Left ventricle myocardium inferior (tissue), 1 donor: ENCODE measurements around the gene ADGRL1. TPM values are rescaled to one million over a fixed set of nuclear protein-coding genes. Genes with fewer than 3 reads are reported as not detected.
"Not testable (repeated sequence)": the region's sequence is repeated elsewhere in the genome, so short reads cannot be mapped to it uniquely, and the experiment has no call there.

Experiments
- DNase-seq: peaks from one replicate; pipeline ENCODE4 v3.0.0-alpha.2; 2020
- H3K27ac ChIP-seq: fragments of 200-600 bp; replicated peaks from 2 replicates; pipeline ENCODE4 v1.8.0; 2021
- H3K27me3 ChIP-seq: fragments of 200-600 bp; 2 replicates; pipeline ENCODE4 v1.8.0; 2021; ENCODE audit warnings: low read depth
- H3K36me3 ChIP-seq: fragments of 200-600 bp; 2 replicates; pipeline ENCODE4 v1.8.0; 2021
- H3K4me1 ChIP-seq: fragments of 200-600 bp; 2 replicates; pipeline ENCODE4 v1.8.0; 2021
- H3K4me3 ChIP-seq: fragments of 200-600 bp; 2 replicates; pipeline ENCODE4 v1.8.0; 2021; ENCODE audit warnings: mild to moderate bottlenecking, moderate library complexity
- H3K9me3 ChIP-seq: fragments of 200-600 bp; replicated peaks from 2 replicates; pipeline ENCODE4 v1.8.0; 2021
- intact Hi-C: fragments of 100-400 bp; cut with micrococcal nuclease; formaldehyde crosslinking; loops from one replicate; pipeline ENCODE4 v1.11.0; 2022
- total RNA-seq: library from RNA; stranded (reverse); fragmentation: NEBNext Ultra II Directional; extraction: Animal tissue kit (Norgen Biotek cat#: 25700); gene quantifications from one replicate; pipeline ENCODE4 v1.2.1, GENCODE V29; 2021
- TF ChIP-seq, protein P1 (sequence below): fragments of 200-600 bp; IDR thresholded peaks from 2 replicates; pipeline ENCODE4 v1.8.0; 2021; ENCODE audit warnings: antibody characterized with exemption, mild to moderate bottlenecking, borderline replicate concordance
- donor health status: DM: no; HTN: yes; CAD: no; lungs with severe emphysema.

ADGRL1 gene
- total RNA-seq, 1 donor from 2014 or later, result 16.1 TPM

DNA sequence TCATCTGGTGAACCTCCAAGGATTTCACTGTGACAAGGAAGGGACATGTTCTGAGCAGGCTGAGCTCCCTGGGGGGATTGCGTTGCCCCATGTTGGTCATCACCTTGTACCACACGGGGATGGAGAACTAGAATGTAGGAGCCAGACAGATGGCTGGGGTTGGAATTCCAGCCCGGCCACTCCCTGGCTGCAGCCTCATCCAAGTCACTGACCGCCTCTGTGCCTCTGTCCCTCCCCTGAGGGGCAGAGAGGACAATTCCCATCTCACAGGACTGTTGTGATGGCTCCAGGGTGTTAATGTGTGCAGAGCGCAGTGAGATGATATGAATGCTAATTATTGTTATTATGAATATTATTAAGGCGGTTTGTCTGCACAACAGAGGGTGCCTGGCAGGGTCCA lies 24.1 kb downstream of the ADGRL1 start:
- no peak overlapping the region for H3K27ac ChIP-seq
- TF ChIP-seq, protein P1, sequence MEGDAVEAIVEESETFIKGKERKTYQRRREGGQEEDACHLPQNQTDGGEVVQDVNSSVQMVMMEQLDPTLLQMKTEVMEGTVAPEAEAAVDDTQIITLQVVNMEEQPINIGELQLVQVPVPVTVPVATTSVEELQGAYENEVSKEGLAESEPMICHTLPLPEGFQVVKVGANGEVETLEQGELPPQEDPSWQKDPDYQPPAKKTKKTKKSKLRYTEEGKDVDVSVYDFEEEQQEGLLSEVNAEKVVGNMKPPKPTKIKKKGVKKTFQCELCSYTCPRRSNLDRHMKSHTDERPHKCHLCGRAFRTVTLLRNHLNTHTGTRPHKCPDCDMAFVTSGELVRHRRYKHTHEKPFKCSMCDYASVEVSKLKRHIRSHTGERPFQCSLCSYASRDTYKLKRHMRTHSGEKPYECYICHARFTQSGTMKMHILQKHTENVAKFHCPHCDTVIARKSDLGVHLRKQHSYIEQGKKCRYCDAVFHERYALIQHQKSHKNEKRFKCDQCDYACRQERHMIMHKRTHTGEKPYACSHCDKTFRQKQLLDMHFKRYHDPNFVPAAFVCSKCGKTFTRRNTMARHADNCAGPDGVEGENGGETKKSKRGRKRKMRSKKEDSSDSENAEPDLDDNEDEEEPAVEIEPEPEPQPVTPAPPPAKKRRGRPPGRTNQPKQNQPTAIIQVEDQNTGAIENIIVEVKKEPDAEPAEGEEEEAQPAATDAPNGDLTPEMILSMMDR, result no peak
- intact Hi-C loops, result no loop called here

DNA sequence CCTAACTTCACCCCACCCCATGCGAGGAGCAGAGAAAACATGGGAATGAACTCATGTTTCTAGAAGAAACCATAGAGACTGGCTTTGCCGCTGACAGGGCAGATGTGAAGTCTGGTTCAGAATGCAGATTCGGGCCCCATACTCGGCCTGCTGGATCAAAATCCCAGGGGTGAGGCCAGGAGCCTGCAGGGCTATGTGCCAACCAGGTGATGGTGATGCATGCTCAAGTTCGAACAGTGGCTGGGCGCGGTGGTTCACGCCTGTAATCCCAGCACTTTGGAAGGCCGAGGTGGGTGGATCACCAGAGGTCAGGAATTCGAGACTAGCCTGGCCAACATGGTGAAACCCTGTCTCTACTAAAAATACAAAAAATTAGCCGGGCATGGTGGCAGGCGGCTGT lies 24.8 kb downstream of the ADGRL1 start:
- H3K27me3 ChIP-seq, H3K9me3 ChIP-seq, DNase-seq, intact Hi-C loops, H3K4me1 ChIP-seq, H3K4me3 ChIP-seq, H3K27ac ChIP-seq: not testable (repeated sequence)
- peaks cover 14% of the 10 kb centered on the region for H3K36me3 ChIP-seq

More for the DNA sequence above, 24.1 kb downstream of the ADGRL1 start:
- H3K27me3 ChIP-seq, result no peaks in the 10 kb centered on the region
- no peaks in the 10 kb centered on the region for H3K9me3 ChIP-seq
- peaks cover 7% of the 10 kb centered on the region for H3K36me3 ChIP-seq
- DNase-seq, result no peak
- no peak overlapping the region for H3K4me3 ChIP-seq
- H3K4me1 ChIP-seq, result no peaks in the 10 kb centered on the region

DNA sequence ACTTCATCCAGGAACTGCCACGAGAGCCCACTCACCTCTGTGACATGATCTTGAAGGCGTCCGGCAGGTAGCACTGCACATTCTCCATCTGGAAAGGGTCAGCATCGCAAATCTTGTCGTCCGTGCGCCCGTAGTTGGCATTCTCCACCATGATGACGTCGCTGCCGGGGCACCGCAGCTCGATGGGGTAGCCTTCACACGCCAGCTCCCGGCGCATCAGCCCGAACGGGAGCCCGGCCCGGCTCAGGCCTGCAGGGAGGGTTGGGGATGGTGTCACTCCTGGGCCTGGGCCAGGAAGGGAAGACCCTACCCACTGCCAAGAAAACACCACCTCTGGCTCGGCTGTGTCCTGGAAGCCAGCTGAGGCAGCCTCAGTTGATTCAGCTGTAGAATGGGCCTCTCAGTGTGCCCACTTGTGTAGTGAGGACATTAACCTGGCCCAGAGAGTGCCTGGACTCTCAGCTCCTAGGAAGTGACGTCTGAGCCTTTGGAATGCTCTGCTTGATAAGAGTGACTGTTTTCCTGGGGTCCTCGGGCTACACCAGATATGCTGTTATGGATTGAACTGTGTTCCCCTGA lies 28.4 kb downstream of the ADGRL1 start:
- intact Hi-C loops, result no loop called here

DNA sequence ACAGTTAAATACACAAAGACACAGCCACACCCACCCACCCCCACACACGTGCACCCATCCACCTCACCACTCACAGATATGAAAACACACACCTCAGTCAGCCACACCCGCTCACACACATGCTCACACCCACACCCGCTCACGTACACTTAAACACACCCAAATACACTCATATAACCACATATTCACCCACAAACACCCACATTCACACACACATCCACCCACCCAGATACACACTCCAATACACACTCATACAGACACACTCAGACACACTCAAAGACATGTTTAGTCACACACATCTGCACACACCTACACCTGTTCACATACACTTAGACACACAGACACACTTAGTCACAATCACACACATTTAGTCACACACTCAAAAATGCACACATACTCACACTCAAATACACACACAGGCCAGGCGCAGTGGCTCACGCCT lies 30.6 kb downstream of the ADGRL1 start:
- no peak overlapping the region for H3K4me3 ChIP-seq
- H3K9me3 ChIP-seq, result no peaks in the 10 kb centered on the region
- peaks cover 49% of the 10 kb centered on the region for H3K36me3 ChIP-seq
- DNase-seq, result no peak
- H3K27me3 ChIP-seq, result no peaks in the 10 kb centered on the region
- H3K27ac ChIP-seq, result no peak overlapping the region
- intact Hi-C loops, result no loop called here
- TF ChIP-seq, protein P1, result no peak
- H3K4me1 ChIP-seq, result peaks cover 5% of the 10 kb centered on the region

More for the DNA sequence above, 28.4 kb downstream of the ADGRL1 start:
- TF ChIP-seq, protein P1, result no peak
- no peaks in the 10 kb centered on the region for H3K27me3 ChIP-seq
- H3K4me1 ChIP-seq, result peaks cover 5% of the 10 kb centered on the region
- H3K4me3 ChIP-seq, result no peak overlapping the region
- no peaks in the 10 kb centered on the region for H3K9me3 ChIP-seq
- no peak overlapping the region for H3K27ac ChIP-seq
- H3K36me3 ChIP-seq, result peaks cover 28% of the 10 kb centered on the region
- no peak for DNase-seq

DNA sequence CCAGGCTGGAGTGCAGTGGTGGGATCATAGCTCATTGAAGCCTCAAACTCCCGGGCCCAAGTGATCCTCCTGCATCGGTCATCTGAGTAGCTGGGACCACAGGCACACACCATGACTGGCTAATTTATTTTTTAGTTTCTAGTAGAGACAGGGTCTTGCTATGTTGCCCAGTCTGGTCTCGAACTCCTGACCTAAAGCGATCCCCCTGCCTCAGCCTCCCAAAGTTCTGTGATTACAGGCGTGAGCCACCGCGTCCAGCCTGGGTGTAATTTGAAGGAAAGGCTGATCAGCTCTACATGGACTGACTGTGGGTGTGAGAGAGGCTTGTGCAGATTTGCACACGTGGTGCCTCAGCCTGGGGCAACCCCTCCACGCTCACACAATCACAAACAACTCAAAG lies 31.1 kb downstream of the ADGRL1 start:
- Histone ChIP-seq H3K9me3 (no peaks in the 10 kb centered on the region), H3K4me3 (no peak overlapping the region), H3K36me3 (peaks cover 54% of the 10 kb centered on the region), H3K27ac (no peak overlapping the region), H3K27me3 (no peaks in the 10 kb centered on the region), H3K4me1 (peaks cover 5% of the 10 kb centered on the region)
- intact Hi-C loops, result no loop called here
- TF ChIP-seq, protein P1, result no peak
- no peak for DNase-seq

DNA sequence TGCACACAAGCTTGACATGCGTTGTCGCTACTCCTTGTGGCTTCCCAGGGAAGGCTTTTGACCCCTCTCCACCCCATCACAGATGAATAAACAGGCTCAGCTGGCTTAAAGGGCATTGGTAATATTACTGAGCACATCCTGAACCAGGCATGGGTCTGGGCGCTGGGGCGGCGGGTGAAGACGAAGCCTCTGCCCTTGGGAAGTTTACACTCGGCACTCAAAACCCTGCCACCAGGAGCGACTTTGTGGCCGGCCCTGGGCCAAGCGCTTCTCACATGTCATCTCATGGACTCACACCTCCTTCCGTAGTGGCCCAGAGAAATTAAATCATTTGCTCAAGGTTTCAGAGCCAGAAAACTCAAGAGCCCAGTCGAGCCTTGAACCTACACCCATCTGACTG lies 37.0 kb downstream of the ADGRL1 start:
- intact Hi-C loops, result no loop called here
- peaks cover 38% of the 10 kb centered on the region for H3K36me3 ChIP-seq
- no peak for DNase-seq
- no peak overlapping the region for H3K27ac ChIP-seq
- TF ChIP-seq, protein P1, result no peak
- H3K4me1 ChIP-seq, result peaks cover 24% of the 10 kb centered on the region
- H3K27me3 ChIP-seq, result no peaks in the 10 kb centered on the region
- H3K4me3 ChIP-seq, result no peak overlapping the region
- no peaks in the 10 kb centered on the region for H3K9me3 ChIP-seq
